Activated CD4-positive, CD25-positive, alpha-beta regulatory T cell treated with anti-CD3 and anti-CD28 coated beads, Interleukin-2, amount 50 U/mL, for 72 hours (primary cell): ENCODE data around the gene POR.

Source experiments
- DNase-seq: peaks from one replicate; pipeline ENCODE4 v3.0.0; 2021

The POR gene

GRCh38 chr7:75980430-75981202 is 65.7 kb downstream of the POR start:
- no peak for DNase-seq

- DNase-seq, result no peak
Observed at GRCh38 chr7:75981203-75981452, 66.2 kb downstream of the POR start.

- DNase-seq, result no peak
Observed at GRCh38 chr7:75981453-75982305, 66.7 kb downstream of the POR start.

- no peak for DNase-seq
Observed at GRCh38 chr7:75982306-75983064, 67.5 kb downstream of the POR start.

- DNase-seq, result no peak
Observed at GRCh38 chr7:75983471-75984129, 68.6 kb downstream of the POR start.

GRCh38 chr7:75984130-75985008 is 69.4 kb downstream of the POR start:
- DNase-seq, result no peak

GRCh38 chr7:75985009-75985517 is 70.1 kb downstream of the POR start:
- DNase-seq, result no peak

GRCh38 chr7:75985518-75986146 is 70.7 kb downstream of the POR start:
- no peak for DNase-seq

- DNase-seq, result no peak
Observed at GRCh38 chr7:75986147-75986781, 71.3 kb downstream of the POR start.

- DNase-seq, result no peak
Observed at GRCh38 chr7:75987026-75987804, 72.3 kb downstream of the POR start.

GRCh38 chr7:75987805-75988567 is 73.0 kb downstream of the POR start:
- DNase-seq, result no peak

- no peak for DNase-seq
Observed at GRCh38 chr7:75988568-75989499, 73.9 kb downstream of the POR start.

GRCh38 chr7:75989500-75990388 is 74.8 kb downstream of the POR start:
- no peak for DNase-seq

GRCh38 chr7:75991531-75992082 is 76.7 kb downstream of the POR start:
- no peak for DNase-seq

GRCh38 chr7:75992083-75992755 is 77.3 kb downstream of the POR start:
- DNase-seq, result no peak
